DND-41 (cell line): ENCODE results near the gene RAB3GAP2.

Experiments
- ATAC-seq: fragments of 200-7000 bp; cut with Tn5 transposase; 3 replicates; pipeline ENCODE4 v1.9.1; 2021; ENCODE audit warnings: low read depth; ENCODE audit not compliant: insufficient read depth
- DNase-seq: peaks from one replicate; pipeline ENCODE4 v3.0.0-alpha.2; 2020
- H2AFZ ChIP-seq: 2 replicates; pipeline ENCODE4 v1.6.0; 2012; ENCODE audit warnings: low read depth, low read length
- H3K27ac ChIP-seq: 2 replicates; pipeline ENCODE4 v1.5.1; 2012; ENCODE audit warnings: low read length, inconsistent platforms
- H3K27me3 ChIP-seq: fragments of 200-600 bp; sonication (generic); 2 replicates; pipeline ENCODE4 v1.6.0; 2012; ENCODE audit warnings: low read length, mild to moderate bottlenecking, inconsistent platforms; ENCODE audit not compliant: insufficient read depth, poor library complexity
- H3K36me3 ChIP-seq: 2 replicates; pipeline ENCODE4 v1.5.1; 2012; ENCODE audit warnings: low read length, inconsistent platforms; ENCODE audit not compliant: insufficient read depth
- H3K4me1 ChIP-seq: 2 replicates; pipeline ENCODE4 v1.5.1; 2012; ENCODE audit warnings: mild to moderate bottlenecking, low read length; ENCODE audit not compliant: insufficient read depth
- H3K4me2 ChIP-seq: 2 replicates; pipeline ENCODE4 v1.6.0; 2012; ENCODE audit warnings: mild to moderate bottlenecking, moderate library complexity, low read length, inconsistent platforms; ENCODE audit not compliant: insufficient read depth
- H3K4me3 ChIP-seq, 2 experiments: fragments of 200-600 bp in 1 of 2; shearing (Covaris generic) in 1 of 2; 2 replicates each; pipeline ENCODE4 v1.5.1; 2012 to 2016; ENCODE audit warnings: inconsistent platforms in 2 of 2, low read length in 2 of 2, mild to moderate bottlenecking in 2 of 2, low read depth in 1 of 2, moderate library complexity in 1 of 2
- H3K79me2 ChIP-seq: 2 replicates; pipeline ENCODE4 v1.6.0; 2012; ENCODE audit warnings: low read length, inconsistent platforms; ENCODE audit not compliant: insufficient read depth
- H3K9ac ChIP-seq: 2 replicates; pipeline ENCODE4 v1.6.0; 2012; ENCODE audit warnings: low read depth, mild to moderate bottlenecking, inconsistent platforms, low read length, moderate library complexity
- H3K9me3 ChIP-seq: 2 replicates; pipeline ENCODE4 v1.5.1; 2012; ENCODE audit warnings: low read length, moderate library complexity, mild to moderate bottlenecking, inconsistent platforms; ENCODE audit not compliant: insufficient read depth, severe bottlenecking
- H4K20me1 ChIP-seq: 2 replicates; pipeline ENCODE4 v1.6.0; 2012; ENCODE audit warnings: low read length; ENCODE audit not compliant: insufficient read depth
- EZH2 ChIP-seq: IDR thresholded peaks from 3 replicates; pipeline ENCODE4 v1.6.1; 2012; ENCODE audit warnings: borderline replicate concordance, low read depth, mild to moderate bottlenecking, moderate library complexity, low read length, inconsistent platforms; ENCODE audit not compliant: severe bottlenecking
- TF ChIP-seq, protein P1 (sequence below): IDR thresholded peaks from 2 replicates; pipeline ENCODE4 v1.5.1; 2012; ENCODE audit warnings: borderline replicate concordance, low read length, moderate library complexity, mild to moderate bottlenecking; ENCODE audit not compliant: poor library complexity, severe bottlenecking; ENCODE audit errors: extremely low read depth

Gene RAB3GAP2

DNA sequence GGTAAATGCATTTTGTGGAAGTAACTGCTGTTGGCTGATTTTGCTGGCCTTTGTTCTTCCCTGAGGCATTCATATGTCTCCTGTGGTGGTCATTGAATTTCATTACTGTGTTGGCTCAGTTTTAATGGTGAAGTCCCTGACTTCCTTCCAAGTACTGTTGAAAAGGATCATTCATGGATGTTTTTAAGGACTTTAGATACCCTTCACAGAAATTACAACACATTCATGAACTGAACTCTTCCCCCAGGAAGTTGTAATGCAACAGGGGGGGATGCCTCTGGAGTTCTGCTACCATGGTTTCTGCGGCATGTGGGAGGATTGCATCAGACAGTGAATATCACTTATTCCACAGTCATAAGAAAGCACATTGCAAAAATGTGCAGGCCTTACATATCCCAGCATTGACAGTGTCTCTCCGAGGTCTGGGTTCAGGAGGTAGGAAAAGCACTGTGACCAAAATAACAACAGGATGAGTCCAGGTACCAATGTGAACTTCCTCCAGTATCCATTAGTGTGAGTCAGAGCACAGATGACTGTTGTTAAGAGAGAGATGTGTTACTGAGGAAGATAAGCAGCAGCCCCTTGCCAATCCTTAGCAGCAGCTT, 2.1 kb upstream of the RAB3GAP2 start:
- no peak overlapping the region for H3K27ac ChIP-seq
- H3K36me3 ChIP-seq, result peaks cover 9% of the 10 kb centered on the region
- no peaks in the 10 kb centered on the region for H3K9me3 ChIP-seq
- DNase-seq (no peak), ATAC-seq (no peak)
- H3K4me3 ChIP-seq, result no peak overlapping the region
- H3K27me3 ChIP-seq, result peaks cover 3% of the 10 kb centered on the region
- H3K4me2 ChIP-seq, result no peak overlapping the region
- TF ChIP-seq, protein P1, sequence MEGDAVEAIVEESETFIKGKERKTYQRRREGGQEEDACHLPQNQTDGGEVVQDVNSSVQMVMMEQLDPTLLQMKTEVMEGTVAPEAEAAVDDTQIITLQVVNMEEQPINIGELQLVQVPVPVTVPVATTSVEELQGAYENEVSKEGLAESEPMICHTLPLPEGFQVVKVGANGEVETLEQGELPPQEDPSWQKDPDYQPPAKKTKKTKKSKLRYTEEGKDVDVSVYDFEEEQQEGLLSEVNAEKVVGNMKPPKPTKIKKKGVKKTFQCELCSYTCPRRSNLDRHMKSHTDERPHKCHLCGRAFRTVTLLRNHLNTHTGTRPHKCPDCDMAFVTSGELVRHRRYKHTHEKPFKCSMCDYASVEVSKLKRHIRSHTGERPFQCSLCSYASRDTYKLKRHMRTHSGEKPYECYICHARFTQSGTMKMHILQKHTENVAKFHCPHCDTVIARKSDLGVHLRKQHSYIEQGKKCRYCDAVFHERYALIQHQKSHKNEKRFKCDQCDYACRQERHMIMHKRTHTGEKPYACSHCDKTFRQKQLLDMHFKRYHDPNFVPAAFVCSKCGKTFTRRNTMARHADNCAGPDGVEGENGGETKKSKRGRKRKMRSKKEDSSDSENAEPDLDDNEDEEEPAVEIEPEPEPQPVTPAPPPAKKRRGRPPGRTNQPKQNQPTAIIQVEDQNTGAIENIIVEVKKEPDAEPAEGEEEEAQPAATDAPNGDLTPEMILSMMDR, result no peak
- TF ChIP-seq EZH2, result no peak
- H3K79me2 ChIP-seq, result peaks cover 28% of the 10 kb centered on the region
- H3K9ac ChIP-seq, result no peak overlapping the region
- peak overlapping the region; percentile 15; the same call in 1 of the 2 replicates for H2AFZ ChIP-seq
- H4K20me1 ChIP-seq, result no peaks in the 10 kb centered on the region
- H3K4me1 ChIP-seq, result peaks cover 30% of the 10 kb centered on the region

DNA sequence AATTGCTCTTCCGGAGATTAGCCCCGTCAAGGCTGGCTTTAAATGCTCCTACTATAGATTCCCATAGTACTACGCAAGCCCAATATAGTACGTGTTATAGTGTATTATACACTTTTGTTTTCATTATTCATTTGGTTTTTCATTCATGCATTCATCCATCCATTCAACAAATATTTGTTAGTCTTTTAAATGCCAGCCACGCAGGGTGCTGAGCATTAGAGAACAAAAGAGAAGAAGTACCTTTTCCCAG, 513 bp upstream of the RAB3GAP2 start:
- peak overlapping the region; percentile 79 for H3K9ac ChIP-seq
- peak overlapping the region; percentile 80 for H3K4me2 ChIP-seq
- H4K20me1 ChIP-seq, result no peaks in the 10 kb centered on the region
- peak overlapping the region; percentile 79 for H2AFZ ChIP-seq
- peaks cover 43% of the 10 kb centered on the region for H3K79me2 ChIP-seq
- H3K27ac ChIP-seq, result peak overlapping the region; percentile 72
- H3K4me3 ChIP-seq, result peak overlapping the region; percentile 85 to 98; a peak in 3 of 4 replicates
- TF ChIP-seq, protein P1, result no peak
- no peak for TF ChIP-seq EZH2
- H3K9me3 ChIP-seq, result no peaks in the 10 kb centered on the region
- DNase-seq (no peak), ATAC-seq (no peak)
- H3K27me3 ChIP-seq, result no peaks in the 10 kb centered on the region
- peaks cover 36% of the 10 kb centered on the region for H3K4me1 ChIP-seq
- H3K36me3 ChIP-seq, result peaks cover 21% of the 10 kb centered on the region

GRCh38 chr1:220271706-220272046, 577 bp downstream of the RAB3GAP2 start:
- H3K27ac ChIP-seq, result peak overlapping the region; percentile 84
- peaks cover 36% of the 10 kb centered on the region for H3K4me1 ChIP-seq
- TF ChIP-seq, protein P1, result no peak
- no peak for TF ChIP-seq EZH2
- no peaks in the 10 kb centered on the region for H3K9me3 ChIP-seq
- H3K9ac ChIP-seq, result peak overlapping the region; percentile 79
- H3K36me3 ChIP-seq, result peaks cover 32% of the 10 kb centered on the region
- peak; percentile 11 for ATAC-seq
- no peaks in the 10 kb centered on the region for H4K20me1 ChIP-seq
- H3K27me3 ChIP-seq, result no peaks in the 10 kb centered on the region
- H3K4me3 ChIP-seq, result peak overlapping the region; percentile 85 to 98; a peak in 3 of 4 replicates
- H3K79me2 ChIP-seq, result peaks cover 54% of the 10 kb centered on the region
- peak overlapping the region; percentile 79 for H2AFZ ChIP-seq
- peak overlapping the region; percentile 80 for H3K4me2 ChIP-seq
- DNase-seq, result peak; percentile 10

DNA sequence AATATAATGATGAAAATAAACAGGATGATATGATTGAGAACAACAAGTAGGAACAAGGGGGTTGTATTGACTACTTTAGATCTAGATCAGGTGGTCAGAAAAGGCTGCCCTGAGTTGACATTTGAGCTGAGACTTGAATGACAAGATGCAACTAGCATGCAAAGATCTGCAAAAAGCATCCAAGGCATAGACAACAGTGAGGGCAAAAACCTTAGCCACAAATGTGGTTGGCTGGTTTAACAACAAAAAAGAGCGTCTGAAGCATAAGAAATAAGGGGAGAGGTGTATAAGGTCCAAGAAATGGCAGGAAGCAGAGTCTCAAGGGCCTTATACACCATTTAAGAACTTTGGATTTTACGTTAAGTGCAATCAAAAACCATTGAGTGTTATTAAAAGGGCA, 3.2 kb downstream of the RAB3GAP2 start:
- no peak for ATAC-seq
- no peaks in the 10 kb centered on the region for H3K27me3 ChIP-seq

More for the DNA sequence above, 3.2 kb downstream of the RAB3GAP2 start:
- H3K36me3 ChIP-seq, result peaks cover 41% of the 10 kb centered on the region
- no peak overlapping the region for H3K4me3 ChIP-seq
- no peak overlapping the region for H2AFZ ChIP-seq
- H3K79me2 ChIP-seq, result peaks cover 68% of the 10 kb centered on the region
- H3K9me3 ChIP-seq, result no peaks in the 10 kb centered on the region
- peaks cover 36% of the 10 kb centered on the region for H3K4me1 ChIP-seq
- H4K20me1 ChIP-seq, result no peaks in the 10 kb centered on the region; the same call in 1 of the 2 replicates
- H3K27ac ChIP-seq, result no peak overlapping the region
- peak overlapping the region; percentile 42; the same call in 1 of the 2 replicates for H3K4me2 ChIP-seq
- no peak for DNase-seq
- TF ChIP-seq, protein P1, result no peak
- no peak for TF ChIP-seq EZH2
- no peak overlapping the region for H3K9ac ChIP-seq
